Spinal cord (tissue), 10 donors: ENCODE measurements around the gene TGFBR3L. TPM values are rescaled to one million over a fixed set of nuclear protein-coding genes. Genes with fewer than 3 reads are reported as not detected.

ENCODE experiments used
- DNase-seq, 6 donors: peaks; one replicate each; pipeline versions ENCODE4 v3.0.0 to v3.0.0-alpha.2; 2013 to 2015; ENCODE audit warnings: low spot score in 6 of 6, low read depth in 4 of 6
- H3K27ac ChIP-seq: one replicate; pipeline ENCODE4 v1.5.1; 2013; ENCODE audit warnings: low read depth, low read length, control low read depth
- H3K27me3 ChIP-seq: one replicate; pipeline ENCODE4 v1.6.1; 2013; ENCODE audit warnings: low read length; ENCODE audit not compliant: control insufficient read depth, insufficient read depth
- H3K36me3 ChIP-seq: one replicate; pipeline ENCODE4 v1.6.1; 2013; ENCODE audit warnings: low read length; ENCODE audit not compliant: control insufficient read depth, insufficient read depth
- H3K4me1 ChIP-seq: one replicate; pipeline ENCODE4 v1.6.1; 2013; ENCODE audit warnings: low read length; ENCODE audit not compliant: control insufficient read depth, insufficient read depth
- H3K4me3 ChIP-seq: one replicate; pipeline ENCODE4 v1.5.1; 2013; ENCODE audit warnings: low read depth, low read length, control low read depth
- H3K9me3 ChIP-seq: one replicate; pipeline ENCODE4 v1.6.1; 2013; ENCODE audit warnings: low read length; ENCODE audit not compliant: control insufficient read depth, insufficient read depth
- WGBS: methylation state at CpG from one replicate; pipeline ENCODE4 v1.1.5; 2013; ENCODE audit warnings: missing lambda C conversion rate; ENCODE audit not compliant: insufficient coverage; 5-methylcytosine and 5-hydroxymethylcytosine counted together
- polyA plus RNA-seq, 2 donors: library from polyadenylated mRNA; unstranded; fragments of 120-200 nt; gene quantifications; one replicate each; pipeline ENCODE4 v1.2.1, GENCODE V29; 2013; ENCODE audit not compliant: insufficient read length in 2 of 2
- total RNA-seq, 2 donors: library from RNA; depleted of rRNA in 1 of 2; stranded (reverse); fragments of 120-200 nt in 1 of 2; fragments of >200 nt in 1 of 2; gene quantifications; one replicate each; pipeline versions ENCODE4 v1.2.3 to v1.2.4, GENCODE V29; 2013 to 2014
- donor health status: healthy.

Gene TGFBR3L
- total and polyA plus RNA-seq, 4 donors = 0.59 to 6.1 (median 2.9) TPM

- WGBS = 76% methylated on average over 11 of the region's 11 CpGs
- H3K36me3 ChIP-seq = peaks cover 44% of the 10 kb centered on the region
- peak overlapping the region; percentile 17 for H3K27ac ChIP-seq
- H3K27me3 ChIP-seq = peaks cover 6% of the 10 kb centered on the region
- DNase-seq = peak in 2 of 6 donors; percentile 65 to 70
- no peaks in the 10 kb centered on the region for H3K9me3 ChIP-seq
- no peak overlapping the region for H3K4me3 ChIP-seq
- peaks cover 65% of the 10 kb centered on the region for H3K4me1 ChIP-seq
These were observed 43.8 kb upstream of the TGFBR3L start for GRCh38 chr19:7870571-7871436.

GRCh38 chr19:7871437-7872305, 43.0 kb upstream of the TGFBR3L start:
- DNase-seq = peak in 2 of 6 donors; percentile 77 to 89
- peaks cover 62% of the 10 kb centered on the region for H3K4me1 ChIP-seq
- 22% methylated on average over 33 of the region's 33 CpGs for WGBS
- H3K4me3 ChIP-seq = peak overlapping the region; percentile 28
- no peaks in the 10 kb centered on the region for H3K9me3 ChIP-seq
- H3K27ac ChIP-seq = peak overlapping the region; percentile 80
- peaks cover 44% of the 10 kb centered on the region for H3K36me3 ChIP-seq
- peaks cover 6% of the 10 kb centered on the region for H3K27me3 ChIP-seq

- DNase-seq = no peak
- H3K4me3 ChIP-seq = peak overlapping the region; percentile 30
- H3K4me1 ChIP-seq = peaks cover 60% of the 10 kb centered on the region
- H3K27ac ChIP-seq = peak overlapping the region; percentile 80
- peaks cover 6% of the 10 kb centered on the region for H3K27me3 ChIP-seq
- no peaks in the 10 kb centered on the region for H3K9me3 ChIP-seq
- H3K36me3 ChIP-seq = peaks cover 38% of the 10 kb centered on the region
- 67% methylated on average over 46 of the region's 47 CpGs for WGBS
These were observed 42.1 kb upstream of the TGFBR3L start for GRCh38 chr19:7872306-7873204.

GRCh38 chr19:7873304-7874075, 41.1 kb upstream of the TGFBR3L start:
- WGBS = 9% methylated on average over 51 of the region's 53 CpGs
- no peak overlapping the region for H3K27ac ChIP-seq
- H3K4me1 ChIP-seq = peaks cover 56% of the 10 kb centered on the region
- DNase-seq = no peak
- H3K36me3 ChIP-seq = peaks cover 33% of the 10 kb centered on the region
- peaks cover 6% of the 10 kb centered on the region for H3K27me3 ChIP-seq
- no peaks in the 10 kb centered on the region for H3K9me3 ChIP-seq
- peak overlapping the region; percentile 30 for H3K4me3 ChIP-seq

- H3K27me3 ChIP-seq = peaks cover 6% of the 10 kb centered on the region
These were observed 40.3 kb upstream of the TGFBR3L start, which contains the start of gene PRR36 for GRCh38 chr19:7874076-7874896. Gene PRR36 (minus strand): TSS chr19:7874390. CDS start chr19:7873689, 701 bp downstream.

GRCh38 chr19:7874897-7875273, 39.7 kb upstream of the TGFBR3L start:
- WGBS = 51% methylated on average over 8 of the region's 12 CpGs
- H3K9me3 ChIP-seq = no peaks in the 10 kb centered on the region
- H3K4me1 ChIP-seq = peaks cover 44% of the 10 kb centered on the region
- peaks cover 29% of the 10 kb centered on the region for H3K36me3 ChIP-seq
- peak overlapping the region; percentile 52 for H3K4me3 ChIP-seq
- no peak overlapping the region for H3K27ac ChIP-seq
- no peak for DNase-seq
- peaks cover 6% of the 10 kb centered on the region for H3K27me3 ChIP-seq

More at GRCh38 chr19:7874076-7874896, 40.3 kb upstream of the TGFBR3L start, which contains the start of gene PRR36:
- no peak within 1 kb of the TSS for H3K27ac ChIP-seq
- WGBS = under 1% methylated on average over 84 of the region's 88 CpGs
- peaks cover 29% of the 10 kb centered on the region for H3K36me3 ChIP-seq
- peak in 3 of 6 donors; percentile 81 to 98 (median 95) for DNase-seq
- no peaks in the 10 kb centered on the region for H3K9me3 ChIP-seq
- peak within 1 kb of the TSS; percentile 52 for H3K4me3 ChIP-seq
- peaks cover 49% of the 10 kb centered on the region for H3K4me1 ChIP-seq

GRCh38 chr19:7877249-7877836, 37.3 kb upstream of the TGFBR3L start:
- H3K27me3 ChIP-seq = peaks cover 6% of the 10 kb centered on the region
- WGBS = 100% methylated on average over 3 of the region's 6 CpGs

More at GRCh38 chr19:7877249-7877836, 37.3 kb upstream of the TGFBR3L start:
- peaks cover 24% of the 10 kb centered on the region for H3K4me1 ChIP-seq
- no peak overlapping the region for H3K27ac ChIP-seq
- no peak for DNase-seq
- H3K9me3 ChIP-seq = no peaks in the 10 kb centered on the region
- H3K4me3 ChIP-seq = no peak overlapping the region
- H3K36me3 ChIP-seq = peaks cover 10% of the 10 kb centered on the region
